Neural cell (in vitro differentiated cells): Measurements from ENCODE around the gene RBM10.

ENCODE experiments used
- EP300 ChIP-seq: fragments of 450-650 bp; conservative IDR thresholded peaks from 2 replicates; pipeline ENCODE4 v1.6.1; 2014; ENCODE audit warnings: antibody characterized with exemption, mild to moderate bottlenecking, moderate library complexity; ENCODE audit not compliant: poor library complexity, severe bottlenecking
- EZH2 ChIP-seq: fragments of 200-600, 300-800 bp; shearing (Covaris generic), sonication (generic); IDR thresholded peaks from 2 replicates; pipeline ENCODE4 v1.6.1; 2014; ENCODE audit warnings: antibody characterized with exemption, low read length, borderline replicate concordance, mild to moderate bottlenecking; ENCODE audit not compliant: insufficient read depth, poor library complexity, severe bottlenecking
- POLR2AphosphoS5 ChIP-seq: IDR thresholded peaks from 2 replicates; pipeline ENCODE4 v1.6.1; 2012
- SMC3 ChIP-seq: fragments of 450-650 bp; conservative IDR thresholded peaks from 2 replicates; pipeline ENCODE4 v1.6.1; 2014; ENCODE audit warnings: antibody characterized with exemption, mild to moderate bottlenecking, moderate library complexity; ENCODE audit not compliant: poor library complexity
- TAF1 ChIP-seq: IDR thresholded peaks from 2 replicates; pipeline ENCODE4 v1.6.1; 2012; ENCODE audit warnings: low read depth
- TF ChIP-seq, protein P1 (sequence below): fragments of 450-650 bp; IDR thresholded peaks from 2 replicates; pipeline ENCODE4 v1.5.1; 2014; ENCODE audit warnings: antibody characterized with exemption, mild to moderate bottlenecking, moderate library complexity; ENCODE audit not compliant: poor library complexity, severe bottlenecking

DNA sequence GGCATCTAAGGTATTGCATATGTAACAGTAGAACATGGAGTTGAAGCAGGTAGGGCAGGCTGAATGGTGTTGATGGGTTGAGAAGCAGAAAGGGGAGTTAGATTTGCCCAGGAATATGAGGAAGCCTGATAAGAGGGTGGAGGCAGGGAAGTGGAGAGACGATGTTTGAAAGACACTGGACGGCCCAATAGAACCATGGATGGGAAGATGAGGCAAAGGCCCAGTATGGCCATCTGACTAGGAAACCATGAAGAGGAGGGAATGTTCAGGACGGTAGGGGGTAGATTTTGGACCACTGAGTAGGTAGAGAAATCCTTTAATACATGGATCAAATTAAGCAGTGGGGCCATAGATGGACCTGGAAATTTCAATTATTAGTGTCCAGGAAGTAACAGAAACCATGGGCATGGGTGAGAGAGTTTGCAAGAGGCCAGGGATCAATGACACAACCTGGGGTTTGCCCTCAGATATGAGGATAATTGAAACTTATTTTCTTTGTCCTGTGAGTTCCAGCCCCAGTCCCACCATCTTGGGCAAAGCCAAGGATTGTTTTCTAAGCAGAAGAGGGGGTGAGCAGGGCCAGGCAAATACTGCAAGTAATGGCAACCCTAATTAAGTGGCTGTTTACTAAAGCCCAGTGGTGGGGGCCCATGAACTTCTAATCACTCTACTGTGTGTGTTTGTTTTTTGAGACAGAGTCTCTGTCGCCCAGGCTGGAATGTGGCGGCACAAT is 85.3 kb downstream of the RBM10 start:
- TF ChIP-seq, protein P1, sequence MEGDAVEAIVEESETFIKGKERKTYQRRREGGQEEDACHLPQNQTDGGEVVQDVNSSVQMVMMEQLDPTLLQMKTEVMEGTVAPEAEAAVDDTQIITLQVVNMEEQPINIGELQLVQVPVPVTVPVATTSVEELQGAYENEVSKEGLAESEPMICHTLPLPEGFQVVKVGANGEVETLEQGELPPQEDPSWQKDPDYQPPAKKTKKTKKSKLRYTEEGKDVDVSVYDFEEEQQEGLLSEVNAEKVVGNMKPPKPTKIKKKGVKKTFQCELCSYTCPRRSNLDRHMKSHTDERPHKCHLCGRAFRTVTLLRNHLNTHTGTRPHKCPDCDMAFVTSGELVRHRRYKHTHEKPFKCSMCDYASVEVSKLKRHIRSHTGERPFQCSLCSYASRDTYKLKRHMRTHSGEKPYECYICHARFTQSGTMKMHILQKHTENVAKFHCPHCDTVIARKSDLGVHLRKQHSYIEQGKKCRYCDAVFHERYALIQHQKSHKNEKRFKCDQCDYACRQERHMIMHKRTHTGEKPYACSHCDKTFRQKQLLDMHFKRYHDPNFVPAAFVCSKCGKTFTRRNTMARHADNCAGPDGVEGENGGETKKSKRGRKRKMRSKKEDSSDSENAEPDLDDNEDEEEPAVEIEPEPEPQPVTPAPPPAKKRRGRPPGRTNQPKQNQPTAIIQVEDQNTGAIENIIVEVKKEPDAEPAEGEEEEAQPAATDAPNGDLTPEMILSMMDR: no peak
- no peak for TF ChIP-seq POLR2AphosphoS5
- no peak for TF ChIP-seq EP300
- no peak for TF ChIP-seq TAF1
- no peak for TF ChIP-seq EZH2
- no peak for TF ChIP-seq SMC3
